Bone marrow (tissue), 2 donors: ENCODE results near the gene ADAM23.

Experiments used
- DNase-seq, 2 donors: peaks; one replicate each; lab custom pipeline; 2025; lab: John Stamatoyannopoulos, UW

ADAM23 gene

DNA sequence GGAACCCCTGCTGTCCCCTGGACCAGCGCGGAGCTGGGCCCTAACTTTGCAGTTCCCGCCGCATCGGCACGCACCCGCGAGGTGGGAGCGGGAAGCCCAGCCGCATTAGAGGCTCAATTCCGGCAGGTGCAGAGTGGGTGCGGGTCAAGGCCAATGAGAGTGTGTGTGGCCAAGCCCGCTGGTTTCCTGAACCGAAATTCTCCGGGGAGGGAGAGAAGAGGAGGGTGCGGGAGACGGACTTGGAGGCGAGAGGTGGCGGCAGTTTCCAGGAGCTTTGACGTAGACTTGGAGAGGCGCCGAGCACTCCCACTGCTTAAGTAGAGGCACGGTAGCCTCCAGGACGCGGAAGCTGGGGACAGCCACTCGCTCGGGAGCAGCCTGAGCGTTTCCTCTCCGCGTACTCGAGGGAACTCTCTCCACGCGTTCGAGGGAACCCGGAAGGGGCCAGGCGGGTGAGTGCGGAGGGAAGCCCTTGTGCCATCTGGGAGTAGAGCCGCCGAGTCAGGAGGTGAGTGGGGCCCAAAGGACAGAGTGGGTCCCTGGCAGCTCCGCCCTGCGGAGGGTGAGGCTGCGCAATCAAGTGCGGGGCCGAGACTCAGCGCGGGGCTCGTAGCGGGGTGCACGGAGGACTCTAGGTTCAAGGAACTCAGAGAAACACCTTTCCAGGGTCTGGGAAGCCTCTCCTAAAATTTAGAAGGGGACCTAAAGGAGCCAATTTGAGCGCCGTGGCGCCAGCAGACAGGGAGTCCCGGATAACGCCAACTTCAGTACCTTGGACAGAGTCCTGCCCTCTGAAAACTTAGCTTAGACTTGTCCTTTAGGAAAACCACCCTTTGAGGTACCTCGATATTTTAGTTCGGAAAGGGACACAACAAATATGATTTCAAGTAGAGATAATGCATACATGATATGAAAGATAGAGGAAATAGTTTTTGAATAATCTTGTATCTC, 199.0 kb downstream of the ADAM23 start, which contains the start of gene FAM237A:
TSS of gene FAM237A (plus strand) at position 413 of the 951 bp plus-strand sequence. CDS start 1,750 bp downstream, outside the sequence.
- no peak for DNase-seq

DNA sequence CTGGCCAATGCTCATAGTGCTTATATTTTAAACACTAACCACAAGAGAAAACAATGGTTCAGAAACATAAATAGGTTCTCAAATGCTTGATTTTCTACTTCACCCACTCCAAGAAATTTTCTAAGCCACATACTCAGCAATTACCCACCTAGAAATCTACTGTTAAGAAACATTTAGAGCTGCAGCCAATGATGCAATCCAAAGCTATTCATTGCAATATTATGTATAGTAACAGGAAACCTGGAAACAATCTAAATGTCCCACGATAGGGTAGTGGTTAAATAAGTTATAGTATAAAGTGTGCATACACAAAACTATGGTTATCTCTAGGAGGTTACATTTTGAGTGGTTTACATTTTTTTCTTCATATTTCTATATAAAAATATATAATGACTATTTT, 204.7 kb downstream of the ADAM23 start:
- DNase-seq: no peak

DNA sequence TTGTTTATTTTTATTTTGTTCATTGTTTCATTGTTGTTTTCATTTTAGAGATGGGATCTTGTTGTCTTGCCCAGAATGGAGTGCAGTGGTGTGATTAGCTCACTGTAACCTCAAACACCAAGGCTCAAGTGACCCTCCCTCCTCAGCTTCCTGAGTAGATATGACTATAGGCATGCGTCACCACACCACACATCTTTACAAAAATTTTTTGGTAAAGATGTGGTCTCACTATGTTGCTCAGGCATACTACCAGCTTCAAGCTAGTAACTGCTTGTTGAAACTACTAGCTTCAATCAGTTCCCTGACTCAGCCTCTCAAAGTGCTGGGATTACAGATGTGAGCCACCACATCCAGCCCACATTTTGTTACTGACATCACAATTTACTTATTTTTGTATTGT, 213.8 kb downstream of the ADAM23 start:
- DNase-seq: no peak

DNA sequence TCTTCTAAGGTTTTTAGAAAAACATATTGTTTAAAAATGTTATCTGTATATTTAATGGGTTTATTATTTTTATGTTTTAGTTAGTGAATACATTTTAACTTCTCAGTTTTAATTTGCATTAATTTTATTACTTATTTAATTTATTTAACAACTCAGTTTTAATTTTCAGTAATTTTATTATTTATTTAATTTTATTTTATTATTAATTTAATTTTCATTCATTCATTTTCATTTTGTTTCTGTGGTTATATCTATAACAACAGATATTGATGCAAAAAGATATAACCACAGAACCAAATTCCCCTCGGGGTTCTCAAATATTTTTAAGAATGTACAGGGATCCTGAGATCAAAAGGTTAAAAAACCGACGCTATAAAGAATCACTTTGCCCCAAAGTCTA, 221.9 kb downstream of the ADAM23 start:
- no peak for DNase-seq
